Right lobe of liver (tissue), 6 donors: ENCODE results near the gene TUBGCP2. TPM values are rescaled to one million over a fixed set of nuclear protein-coding genes. Genes with fewer than 3 reads are reported as not detected.

Source experiments
- ATAC-seq, 4 donors: fragments of 200-7000 bp; cut with Tn5 transposase; one replicate each; pipeline ENCODE4 v1.9.1; 2020; ENCODE audit warnings: mild to moderate bottlenecking in 4 of 4, moderate library complexity in 4 of 4
- DNase-seq, 3 donors: peaks; one replicate each; pipeline ENCODE4 v3.0.0-alpha.2; 2020
- H3K27ac ChIP-seq, 3 donors: fragments of 200-600 bp; one replicate each; pipeline ENCODE4 v1.8.0; 2022
- H3K27me3 ChIP-seq, 2 donors: fragments of 200-600 bp; one replicate each; pipeline ENCODE4 v1.8.0; 2022
- H3K36me3 ChIP-seq, 4 donors: fragments of 200-600 bp; sonication (generic) in 1 of 4; one replicate each; pipeline versions ENCODE4 v1.5.1 to v1.8.0; 2017 to 2022; ENCODE audit warnings: control low read depth in 1 of 4
- H3K4me1 ChIP-seq, 4 donors: fragments of 200-600 bp; sonication (generic) in 1 of 4; one replicate each; pipeline versions ENCODE4 v1.5.1 to v1.8.0; 2017 to 2022; ENCODE audit warnings: control low read depth in 1 of 4
- H3K4me3 ChIP-seq, 3 donors: fragments of 200-600 bp; one replicate each; pipeline ENCODE4 v1.8.0; 2022
- H3K9me3 ChIP-seq, 4 donors: fragments of 200-600 bp; sonication (generic) in 1 of 4; one replicate each; pipeline versions ENCODE4 v1.5.1 to v1.8.0; 2017 to 2022; ENCODE audit warnings: control low read depth in 1 of 4
- CTCF ChIP-seq, 4 donors: fragments of 200-600 bp in 3 of 4; fragments of 450-650 bp in 1 of 4; IDR thresholded peaks; one replicate each; pipeline versions ENCODE4 v1.5.1 to v1.8.0; 2016 to 2022; ENCODE audit warnings: antibody characterized with exemption in 4 of 4, mild to moderate bottlenecking in 2 of 4
- POLR2A ChIP-seq: fragments of 450-650 bp; IDR thresholded peaks from one replicate; pipeline ENCODE4 v1.6.1; 2017; ENCODE audit warnings: antibody characterized with exemption, mild to moderate bottlenecking
- WGBS: methylation state at CpG from one replicate; pipeline ENCODE4 v1.1.6; 2018; ENCODE audit warnings: low coverage, low lambda C conversion rate; ENCODE audit not compliant: insufficient coverage; ENCODE audit errors: missing lambda C conversion rate; 5-methylcytosine and 5-hydroxymethylcytosine counted together
- intact Hi-C, 2 donors: fragments of 100-400 bp; cut with DNase I; formaldehyde crosslinking; loops; one replicate each; pipeline versions ENCODE4 v1.11.2 to v1.14.1; 2022
- total RNA-seq, 6 experiments: library from RNA; depleted of rRNA in 2 of 6; stranded (reverse); fragments of >200 nt in 2 of 6; fragmentation: NEBNext Ultra II Directional in 3 of 6; extraction: Animal tissue kit (Norgen Biotek cat#: 25700) in 3 of 6; gene quantifications; one replicate each; pipeline versions ENCODE4 v1.1.0 to v1.2.4, GENCODE V29; 2016 to 2023
- donor health status: DM: no; HTN: yes; CAD: no.
- donor health status: DM: no; HTN: no; CAD: no.
- donor health status: DM: no; HTN: no; CAD: no.
- donor health status: DM: no; HTN: yes; CAD: no.
- donor health status: DM: no; HTN: yes; CAD: no.

Gene TUBGCP2
- total RNA-seq, 6 experiments from 2014 or later = 19.6 to 30.0 (median 25.6) TPM

- no peaks in the 10 kb centered on the region for H3K27me3 ChIP-seq
- peaks cover 0 to 3% (median 0%) of the 10 kb centered on the region in 4 donors for H3K36me3 ChIP-seq
- H3K4me3 ChIP-seq = no peak overlapping the region
- no peak overlapping the region for H3K27ac ChIP-seq
- H3K9me3 ChIP-seq = no peaks in the 10 kb centered on the region
- ATAC-seq (no peak), DNase-seq (no peak)
- H3K4me1 ChIP-seq = peaks cover 0 to 15% (median 8%) of the 10 kb centered on the region in 4 donors
- intact Hi-C loops = no loop called here
- no CpG with 5 or more reads among the region's 28 CpGs for WGBS
- TF ChIP-seq CTCF (IDR thresholded peaks at IDR 0.05) (no peak), POLR2A (no peak)
These were observed 35.0 kb downstream of the TUBGCP2 start for GRCh38 chr10:133273534-133274143.

GRCh38 chr10:133272964-133273420 lies 35.7 kb downstream of the TUBGCP2 start:
- intact Hi-C loops = no loop called here
- DNase-seq (no peak), ATAC-seq (no peak)
- Histone ChIP-seq H3K4me3 (no peak overlapping the region), H3K27me3 (no peaks in the 10 kb centered on the region), H3K9me3 (no peaks in the 10 kb centered on the region), H3K27ac (no peak overlapping the region), H3K36me3 (peaks cover 0 to 3% (median 0%) of the 10 kb centered on the region in 4 donors), H3K4me1 (peaks cover 0 to 9% (median 4%) of the 10 kb centered on the region in 4 donors)
- TF ChIP-seq CTCF (IDR thresholded peaks at IDR 0.05) (no peak), POLR2A (no peak)
- 97% methylated on average over 6 of the region's 25 CpGs for WGBS

GRCh38 chr10:133272301-133272963 lies 36.2 kb downstream of the TUBGCP2 start:
- H3K4me3 ChIP-seq = no peak overlapping the region
- ATAC-seq = no peak
- WGBS = 80% methylated on average over 9 of the region's 29 CpGs
- no peak overlapping the region for H3K27ac ChIP-seq
- peaks cover 0 to 3% (median 0%) of the 10 kb centered on the region in 4 donors for H3K36me3 ChIP-seq
- H3K27me3 ChIP-seq = no peaks in the 10 kb centered on the region
- peaks cover 0 to 3% (median 0%) of the 10 kb centered on the region in 4 donors for H3K4me1 ChIP-seq
- no peaks in the 10 kb centered on the region for H3K9me3 ChIP-seq
- no peak for DNase-seq
- intact Hi-C loops = no loop called here
- TF ChIP-seq POLR2A (no peak), CTCF (IDR thresholded peaks at IDR 0.05) (no peak)

GRCh38 chr10:133271521-133272300 lies 37.0 kb downstream of the TUBGCP2 start:
- no peak for DNase-seq
- ATAC-seq = no peak
- no CpG with 5 or more reads among the region's 35 CpGs for WGBS
- Histone ChIP-seq H3K36me3 (peaks cover 0 to 3% (median 0%) of the 10 kb centered on the region in 4 donors), H3K9me3 (no peaks in the 10 kb centered on the region), H3K27me3 (no peaks in the 10 kb centered on the region), H3K4me1 (no peaks in the 10 kb centered on the region), H3K27ac (no peak overlapping the region), H3K4me3 (no peak overlapping the region)
- intact Hi-C loops = no loop called here
- TF ChIP-seq POLR2A (no peak), CTCF (IDR thresholded peaks at IDR 0.05) (no peak)
